ACHN (cell line): ENCODE results near the gene PLCL1.
"Not testable (repeated sequence)": the region's sequence is repeated elsewhere in the genome, so short reads cannot be mapped to it uniquely, and the experiment has no call there.

Experiments used
- DNase-seq: peaks from one replicate; pipeline ENCODE4 v3.0.0-alpha.2; 2015
- in situ Hi-C: cut with HindIII; loops from 2 replicates; pipeline ENCODE4 v1.10.0; 2017; ENCODE audit warnings: low sequenced_read_pairs, low pct_ligation_motif_present, low pct_unique_long_range_greater_than_20kb

The PLCL1 gene

DNA sequence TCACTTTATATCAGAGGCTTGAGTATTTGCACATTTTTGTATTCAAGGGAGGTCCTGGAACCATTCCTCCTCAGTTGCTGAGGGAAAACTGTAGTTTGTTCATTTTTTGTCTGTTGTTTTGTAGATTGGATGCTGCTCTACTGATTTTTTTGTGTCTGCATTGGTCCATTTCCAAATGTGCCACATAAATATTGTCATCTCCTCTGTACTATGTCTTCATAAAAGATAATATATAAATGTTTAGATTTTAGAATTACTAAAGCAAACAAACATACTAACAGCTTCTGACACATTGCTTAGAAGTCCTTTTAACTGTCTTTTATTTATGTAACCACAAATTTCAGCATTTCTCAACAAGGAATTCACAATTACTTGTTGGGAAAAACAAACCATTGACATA is 356.8 kb downstream of the PLCL1 start:
- no peak for DNase-seq
- in situ Hi-C loops: no loop called here

GRCh38 chr2:198162276-198162675 is 357.9 kb downstream of the PLCL1 start:
- DNase-seq: no peak
- in situ Hi-C loops: no loop called here

- no peak for DNase-seq
- in situ Hi-C loops: no loop called here
Observed at GRCh38 chr2:198164843-198165242, 360.4 kb downstream of the PLCL1 start.

DNA sequence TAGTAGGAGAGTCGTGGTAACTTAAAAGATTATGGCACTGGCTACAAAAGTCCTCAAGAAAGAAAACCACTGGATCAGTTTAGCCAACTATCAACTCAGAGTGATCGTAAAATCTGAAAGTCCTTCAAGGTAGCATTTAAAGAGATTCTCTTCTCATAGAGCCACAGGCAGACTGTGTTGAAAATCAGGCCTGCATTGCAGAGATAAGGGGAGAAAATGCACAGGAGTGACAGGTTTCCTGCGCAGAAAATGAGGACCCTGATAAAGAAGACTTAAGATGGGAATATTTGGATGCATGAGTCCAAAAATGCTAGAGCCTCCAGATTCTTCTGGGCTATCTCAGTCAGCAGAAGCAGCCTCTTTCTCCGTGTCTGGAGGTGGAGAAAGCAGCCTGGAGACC is 360.9 kb downstream of the PLCL1 start:
- in situ Hi-C loops: no loop called here
- no peak for DNase-seq

GRCh38 chr2:198167346-198167745 is 363.0 kb downstream of the PLCL1 start:
- no peak for DNase-seq
- in situ Hi-C loops: no loop called here

- no peak for DNase-seq
- in situ Hi-C loops: no loop called here
Observed at GRCh38 chr2:198168651-198169050, 364.3 kb downstream of the PLCL1 start.

DNA sequence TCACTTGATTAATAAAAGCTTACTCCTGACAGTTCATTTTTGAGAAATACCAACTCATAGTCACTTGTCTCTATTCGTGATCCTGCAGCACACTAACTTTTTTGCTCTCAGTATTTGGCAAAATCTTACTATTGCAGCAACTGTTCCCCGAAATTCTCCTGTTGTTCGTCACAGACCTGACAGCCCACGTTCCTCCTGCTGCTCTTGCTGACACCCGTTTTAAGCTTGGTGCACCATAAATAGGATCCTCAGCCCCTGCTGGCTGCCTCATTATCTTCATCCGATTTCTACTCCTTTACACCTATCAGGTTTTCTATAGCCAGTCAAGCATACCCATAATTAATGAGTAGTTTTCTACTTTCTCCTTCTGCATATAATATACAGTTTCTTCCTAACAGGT is 368.8 kb downstream of the PLCL1 start:
- in situ Hi-C loops: no loop called here
- DNase-seq: no peak

DNA sequence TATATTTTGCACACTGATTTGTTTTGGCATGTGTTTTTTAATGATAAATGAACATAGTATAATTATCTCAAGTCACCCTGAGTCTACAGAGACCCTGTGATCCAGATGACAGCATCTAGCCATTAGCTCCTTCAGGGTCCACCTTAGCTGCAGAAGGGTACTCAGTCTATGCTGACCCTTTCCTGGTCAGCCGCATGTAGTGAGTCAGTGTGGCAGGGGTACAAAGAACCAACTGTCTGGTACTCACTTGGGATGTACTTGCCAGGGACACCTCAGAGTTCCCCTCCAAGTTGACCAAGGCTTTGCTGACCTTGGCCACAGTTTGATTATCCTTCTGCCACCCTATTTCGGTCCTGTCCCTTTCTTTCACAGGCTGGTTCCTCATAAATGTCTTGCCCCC is 369.5 kb downstream of the PLCL1 start:
- in situ Hi-C loops: no loop called here

DNA sequence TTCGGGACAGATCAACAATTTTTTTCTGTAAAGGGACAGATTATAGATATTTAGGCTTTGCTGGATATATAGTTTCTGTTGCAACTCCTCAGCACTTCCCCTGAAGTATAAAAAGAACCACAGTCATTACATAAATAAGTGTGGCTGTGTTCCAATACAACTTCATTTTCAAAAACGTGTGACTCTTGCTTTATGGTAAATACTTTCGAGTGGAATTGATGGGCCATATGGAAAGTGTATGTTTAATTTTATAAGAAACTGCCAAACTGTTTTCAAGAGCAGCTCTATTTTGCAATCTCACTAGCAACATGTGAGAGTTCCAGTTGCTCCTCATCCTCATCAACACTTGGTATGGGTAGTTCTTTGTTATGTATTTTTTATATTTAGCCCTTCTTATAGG is 370.9 kb downstream of the PLCL1 start:
- in situ Hi-C loops: no loop called here
- no peak for DNase-seq

More for the DNA sequence above, 369.5 kb downstream of the PLCL1 start:
- no peak for DNase-seq

GRCh38 chr2:198177040-198177439 is 372.6 kb downstream of the PLCL1 start:
- in situ Hi-C loops: no loop called here
- DNase-seq: no peak

- in situ Hi-C loops: no loop called here
- DNase-seq: no peak
Observed at GRCh38 chr2:198178766-198179165, 374.4 kb downstream of the PLCL1 start.

DNA sequence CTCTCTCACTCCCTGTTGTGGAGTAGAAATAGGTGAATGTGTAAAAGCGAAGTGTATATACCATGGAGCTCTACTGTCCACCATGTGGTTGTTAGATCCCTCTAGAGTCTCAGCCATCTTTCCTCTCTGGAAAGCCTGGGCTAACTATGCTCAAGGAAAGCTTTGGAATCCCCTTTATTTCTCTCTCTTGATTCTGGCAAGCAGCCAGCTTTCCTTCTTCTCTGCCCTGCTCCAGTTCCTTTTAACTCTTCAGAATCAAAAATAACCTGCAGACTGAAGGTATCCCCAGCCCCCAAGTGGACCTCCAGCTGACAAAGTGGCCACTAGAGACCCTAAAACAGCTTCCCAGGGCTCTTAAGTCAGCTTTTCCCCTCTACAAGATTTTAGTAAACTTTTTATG is 381.9 kb downstream of the PLCL1 start:
- DNase-seq: no peak

GRCh38 chr2:198187841-198188240 is 383.4 kb downstream of the PLCL1 start:
- in situ Hi-C loops: no loop called here
- DNase-seq: no peak

More for the DNA sequence above, 381.9 kb downstream of the PLCL1 start:
- in situ Hi-C loops: no loop called here

DNA sequence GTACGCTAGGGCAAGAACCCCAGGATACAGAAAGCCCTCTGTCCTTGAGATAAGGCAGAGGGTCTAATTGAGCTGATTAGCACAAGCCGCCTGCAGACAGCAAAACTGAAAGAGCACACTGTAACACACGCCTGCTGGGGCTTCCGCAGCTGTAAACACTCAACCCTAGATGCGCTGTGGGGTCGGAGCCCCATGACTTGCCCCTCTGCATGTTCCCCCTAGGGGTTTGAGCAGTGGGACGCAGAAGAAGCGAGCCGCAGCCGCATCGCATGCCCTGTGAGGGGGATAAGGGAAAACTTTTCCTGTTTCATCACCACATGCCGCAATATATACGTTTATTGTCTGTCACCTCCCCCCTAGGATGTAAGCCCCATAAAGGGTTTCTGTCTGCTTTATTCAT is 384.6 kb downstream of the PLCL1 start:
- in situ Hi-C loops: no loop called here
- DNase-seq: no peak

- DNase-seq: no peak
- in situ Hi-C loops: no loop called here
Observed at GRCh38 chr2:198191651-198192050, 387.3 kb downstream of the PLCL1 start.

DNA sequence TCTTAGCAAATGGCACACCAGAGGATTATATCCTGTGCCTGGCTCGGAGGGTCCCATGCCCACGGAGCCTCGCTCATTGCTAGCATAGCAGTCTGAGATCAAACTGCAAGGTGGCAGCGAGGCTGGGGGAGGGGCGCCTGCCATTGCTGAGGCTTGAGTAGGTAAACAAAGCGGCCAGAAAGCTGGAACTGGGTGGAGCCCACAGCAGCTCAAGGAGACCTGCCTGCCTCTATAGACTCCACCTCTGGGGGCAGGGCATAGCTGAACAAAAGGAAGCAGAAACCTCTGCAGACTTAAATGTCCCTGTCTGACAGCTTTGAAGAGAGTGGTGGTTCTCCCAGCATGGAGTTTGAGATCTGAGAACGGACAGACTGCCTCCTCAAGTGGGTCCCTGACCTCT is 392.2 kb downstream of the PLCL1 start:
- in situ Hi-C loops, DNase-seq: not testable (repeated sequence)
